Naive thymus-derived CD4-positive, alpha-beta T cell (primary cell): Measurements from ENCODE around the gene WNT11. TPM values are rescaled to one million over a fixed set of nuclear protein-coding genes. Genes with fewer than 3 reads are reported as not detected.

ENCODE experiments used
- ATAC-seq: fragments of 150-1000 bp; cut with Tn5 transposase; 2 replicates; pipeline ENCODE4 v1.10.0; 2021; ENCODE audit warnings: mild to moderate bottlenecking, moderate library complexity
- CTCF ChIA-PET: fragments of 350-600 bp; sonication (Branson Sonifier 250); formaldehyde crosslinking; loops from one replicate; lab custom pipeline; 2021; ENCODE audit warnings: antibody characterized with exemption; lab: Charles Lee
- POLR2A ChIA-PET: fragments of 350-600 bp; sonication (Branson Sonifier 250); formaldehyde crosslinking; loops from one replicate; lab custom pipeline; 2021; ENCODE audit warnings: antibody characterized with exemption, inconsistent platforms; lab: Charles Lee
- DNase-seq, 9 donors: peaks; one replicate each; pipeline versions ENCODE4 v3.0.0 to v3.0.0-alpha.2; 2020 to 2022; ENCODE audit warnings: mixed read lengths in 1 of 9
- H3K27ac ChIP-seq: one replicate; pipeline ENCODE4 v1.7.0; 2013; ENCODE audit warnings: mild to moderate bottlenecking, low read depth, low read length, moderate library complexity
- H3K27me3 ChIP-seq, 2 donors: one replicate each; pipeline ENCODE4 v1.7.0; 2013; ENCODE audit warnings: low read length in 2 of 2, mild to moderate bottlenecking in 2 of 2, moderate library complexity in 2 of 2; ENCODE audit not compliant: control insufficient read depth in 2 of 2, insufficient read depth in 2 of 2
- H3K36me3 ChIP-seq, 3 experiments: 1 replicate in 2 of 3; 2 replicates in 1 of 3; pipeline ENCODE4 v1.7.0; 2013; ENCODE audit warnings: low read length in 3 of 3, mild to moderate bottlenecking in 3 of 3, moderate library complexity in 1 of 3; ENCODE audit not compliant: insufficient read depth in 3 of 3, control insufficient read depth in 2 of 3
- H3K4me1 ChIP-seq, 2 donors: one replicate each; pipeline ENCODE4 v1.7.0; 2013; ENCODE audit warnings: low read length in 2 of 2, mild to moderate bottlenecking in 2 of 2, moderate library complexity in 1 of 2; ENCODE audit not compliant: control insufficient read depth in 2 of 2, insufficient read depth in 2 of 2
- H3K4me3 ChIP-seq: 2 replicates; pipeline ENCODE4 v1.7.0; 2013; ENCODE audit warnings: mild to moderate bottlenecking, low read length
- H3K9me3 ChIP-seq, 3 experiments: 1 replicate in 2 of 3; 2 replicates in 1 of 3; pipeline ENCODE4 v1.7.0; 2013; ENCODE audit warnings: low read length in 3 of 3; ENCODE audit not compliant: control insufficient read depth in 2 of 3
- H3K27ac Mint-ChIP-seq, 9 donors: one replicate each; pipeline ENCODE4 v1.8.0; 2020 to 2022; ENCODE audit warnings: mixed read lengths in 9 of 9, mild to moderate bottlenecking in 8 of 9, moderate library complexity in 5 of 9, inconsistent platforms in 2 of 9
- H3K27me3 Mint-ChIP-seq, 5 donors: one replicate each; pipeline ENCODE4 v1.8.0; 2021 to 2022; ENCODE audit warnings: mixed read lengths in 5 of 5, mild to moderate bottlenecking in 1 of 5
- H3K36me3 Mint-ChIP-seq, 5 donors: one replicate each; pipeline ENCODE4 v1.8.0; 2020 to 2022; ENCODE audit warnings: mixed read lengths in 5 of 5, mild to moderate bottlenecking in 3 of 5, inconsistent platforms in 1 of 5
- H3K4me1 Mint-ChIP-seq, 7 donors: one replicate each; pipeline ENCODE4 v1.8.0; 2020 to 2022; ENCODE audit warnings: mixed read lengths in 7 of 7, mild to moderate bottlenecking in 3 of 7, inconsistent platforms in 1 of 7
- H3K4me3 Mint-ChIP-seq, 10 donors: one replicate each; pipeline ENCODE4 v1.8.0; 2020 to 2022; ENCODE audit warnings: mild to moderate bottlenecking in 10 of 10, mixed read lengths in 10 of 10, moderate library complexity in 6 of 10, inconsistent platforms in 2 of 10
- H3K9me3 Mint-ChIP-seq, 11 donors: one replicate each; pipeline ENCODE4 v1.8.0; 2020 to 2022; ENCODE audit warnings: mixed read lengths in 11 of 11, mild to moderate bottlenecking in 4 of 11, inconsistent platforms in 1 of 11, moderate library complexity in 1 of 11
- intact Hi-C, 2 donors: fragments of 100-400 bp; cut with micrococcal nuclease; formaldehyde crosslinking; loops; one replicate each; pipeline ENCODE4 v1.15.1; 2023
- polyA plus RNA-seq, 2 donors: library from polyadenylated mRNA; unstranded; fragments of 300-500 nt; fragmentation: Illumina TruSeq; gene quantifications; one replicate each; pipeline ENCODE4 v1.2.3, GENCODE V29; 2021
- total RNA-seq, 6 experiments: library from RNA in 5 of 6; stranded (reverse) in 5 of 6; gene quantifications; 1 replicate in 5 of 6; 2 replicates in 1 of 6; pipeline ENCODE4 v1.2.3 and lab custom pipeline; 2021 to 2026

WNT11 gene
- total and polyA plus RNA-seq, 7 experiments from 2014 or later, result 0.16 to 0.45 (median 0.27) TPM; not detected in 4

DNA sequence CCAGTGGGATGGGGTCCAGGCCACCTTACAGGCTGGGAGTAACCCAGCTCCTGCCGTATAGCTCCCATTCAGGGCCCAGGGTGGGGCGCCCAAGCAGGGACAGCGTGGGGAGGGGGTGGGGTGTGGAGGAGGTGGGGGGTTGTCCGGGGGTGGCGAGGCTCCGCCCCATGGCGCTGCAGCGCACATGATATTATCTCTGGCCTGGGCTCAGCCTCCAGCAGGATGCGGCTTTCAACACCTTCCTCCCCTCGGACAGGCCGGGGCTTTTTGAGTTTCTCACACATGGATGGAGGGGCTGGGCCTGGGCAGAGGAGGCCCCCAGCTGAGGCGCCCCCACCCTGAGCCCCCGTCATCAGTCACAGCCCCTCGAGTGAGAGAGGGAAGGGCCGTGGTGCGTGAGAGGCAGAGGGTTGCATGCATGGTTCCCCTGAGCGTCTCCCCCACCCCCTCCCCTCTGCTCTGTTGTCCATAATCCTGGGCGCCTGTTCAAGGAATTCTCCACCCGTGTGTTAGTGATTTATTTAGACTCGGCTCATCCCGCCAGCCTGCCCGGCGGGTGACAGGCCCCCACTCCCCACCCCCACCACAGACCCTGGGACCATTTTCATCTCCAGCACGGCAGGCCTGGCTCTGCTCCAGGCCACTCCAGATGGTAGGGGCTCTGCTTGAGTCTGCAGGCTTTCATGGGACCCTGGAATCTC, 44.9 kb downstream of the WNT11 start:
- H3K27me3 ChIP-seq, result no peaks in the 10 kb centered on the region
- Mint-ChIP-seq H3K4me1 (no peaks in the 10 kb centered on the region), H3K9me3 (no peaks in the 10 kb centered on the region), H3K27ac (no peak overlapping the region), H3K4me3 (no peak overlapping the region), H3K36me3 (no peaks in the 10 kb centered on the region), H3K27me3 (no peaks in the 10 kb centered on the region)
- ChIA-PET POLR2A (no interaction called here), CTCF (no interaction called here)
- no peaks in the 10 kb centered on the region for H3K4me1 ChIP-seq
- DNase-seq (no peak), ATAC-seq (peak; percentile 55)
- no peaks in the 10 kb centered on the region for H3K36me3 ChIP-seq
- H3K27ac ChIP-seq, result no peak overlapping the region
- H3K4me3 ChIP-seq, result no peak overlapping the region
- intact Hi-C loops, result no loop called here
- H3K9me3 ChIP-seq, result no peaks in the 10 kb centered on the region

DNA sequence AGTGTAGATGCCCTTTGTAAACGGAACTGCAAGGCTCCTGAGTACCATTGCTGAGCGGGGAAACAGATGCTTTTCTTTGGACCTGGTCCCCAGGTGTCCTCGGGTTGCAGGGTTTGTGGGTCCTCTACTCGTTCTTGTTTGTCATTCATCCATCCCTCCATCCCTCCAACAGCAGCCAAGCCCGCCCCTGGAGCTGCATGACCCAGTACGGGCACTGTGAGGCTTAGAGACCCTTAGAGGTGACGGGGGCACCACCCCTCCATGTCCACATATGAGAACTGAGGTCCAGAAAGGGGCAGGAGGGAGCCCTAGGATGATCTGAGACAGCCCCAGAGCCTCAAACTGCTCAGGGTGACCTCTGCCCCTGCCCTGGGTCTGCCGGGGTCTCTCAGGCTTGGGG, 45.4 kb downstream of the WNT11 start:
- no peaks in the 10 kb centered on the region for H3K36me3 Mint-ChIP-seq
- Histone ChIP-seq H3K4me3 (no peak overlapping the region), H3K9me3 (no peaks in the 10 kb centered on the region), H3K27ac (no peak overlapping the region), H3K4me1 (no peaks in the 10 kb centered on the region), H3K36me3 (no peaks in the 10 kb centered on the region), H3K27me3 (no peaks in the 10 kb centered on the region)
- no peaks in the 10 kb centered on the region for H3K27me3 Mint-ChIP-seq
- intact Hi-C loops, result no loop called here
- H3K27ac Mint-ChIP-seq, result no peak overlapping the region
- ChIA-PET POLR2A (no interaction called here), CTCF (no interaction called here)
- no peaks in the 10 kb centered on the region for H3K4me1 Mint-ChIP-seq
- H3K9me3 Mint-ChIP-seq, result no peaks in the 10 kb centered on the region
- no peak for ATAC-seq
- no peak overlapping the region for H3K4me3 Mint-ChIP-seq
- DNase-seq, result no peak

DNA sequence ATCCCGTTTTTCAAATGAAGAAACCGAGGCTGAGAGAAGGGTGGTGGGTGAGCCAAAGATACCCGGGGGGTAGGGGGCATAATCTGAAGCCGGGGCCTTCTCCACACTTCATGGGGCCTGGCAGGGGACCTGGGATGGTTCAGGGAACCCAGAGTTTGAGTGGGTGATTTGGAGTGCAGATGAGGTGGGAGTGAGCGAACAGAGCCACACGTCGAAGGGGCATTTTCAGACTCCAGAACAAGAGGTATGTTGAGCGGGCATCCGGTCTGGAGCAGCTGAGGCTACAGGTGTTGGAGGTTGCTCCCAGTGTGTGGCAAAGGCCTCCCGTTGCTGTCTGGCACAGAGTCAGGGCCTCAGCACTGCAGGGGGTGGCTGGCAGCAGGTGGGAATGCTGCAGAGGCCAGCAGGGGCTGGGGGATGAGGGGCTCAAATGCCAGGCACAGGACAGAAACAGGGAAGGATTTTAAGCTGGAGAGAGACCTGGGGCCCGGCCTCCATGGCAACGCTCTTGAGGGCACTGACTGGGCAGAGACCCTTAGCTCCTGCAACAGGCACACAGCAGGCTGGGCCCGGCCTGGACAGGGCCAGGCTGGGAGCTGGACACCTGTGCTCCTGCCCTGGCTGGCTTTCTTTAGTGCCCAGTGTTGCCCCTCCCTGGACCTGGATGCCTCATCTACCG, 46.2 kb downstream of the WNT11 start:
- no peak overlapping the region for H3K4me3 Mint-ChIP-seq
- H3K27ac ChIP-seq, result no peak overlapping the region
- no peaks in the 10 kb centered on the region for H3K36me3 ChIP-seq
- no peak overlapping the region for H3K27ac Mint-ChIP-seq
- no peak overlapping the region for H3K4me3 ChIP-seq
- ChIA-PET CTCF (no interaction called here), POLR2A (no interaction called here)
- H3K4me1 Mint-ChIP-seq, result no peaks in the 10 kb centered on the region
- ATAC-seq (no peak), DNase-seq (no peak)
- no peaks in the 10 kb centered on the region for H3K9me3 Mint-ChIP-seq
- intact Hi-C loops, result no loop called here
- no peaks in the 10 kb centered on the region for H3K27me3 ChIP-seq
- peaks cover 0 to 3% (median 0%) of the 10 kb centered on the region in 5 donors for H3K27me3 Mint-ChIP-seq
- no peaks in the 10 kb centered on the region for H3K9me3 ChIP-seq
- H3K4me1 ChIP-seq, result no peaks in the 10 kb centered on the region
- H3K36me3 Mint-ChIP-seq, result no peaks in the 10 kb centered on the region

DNA sequence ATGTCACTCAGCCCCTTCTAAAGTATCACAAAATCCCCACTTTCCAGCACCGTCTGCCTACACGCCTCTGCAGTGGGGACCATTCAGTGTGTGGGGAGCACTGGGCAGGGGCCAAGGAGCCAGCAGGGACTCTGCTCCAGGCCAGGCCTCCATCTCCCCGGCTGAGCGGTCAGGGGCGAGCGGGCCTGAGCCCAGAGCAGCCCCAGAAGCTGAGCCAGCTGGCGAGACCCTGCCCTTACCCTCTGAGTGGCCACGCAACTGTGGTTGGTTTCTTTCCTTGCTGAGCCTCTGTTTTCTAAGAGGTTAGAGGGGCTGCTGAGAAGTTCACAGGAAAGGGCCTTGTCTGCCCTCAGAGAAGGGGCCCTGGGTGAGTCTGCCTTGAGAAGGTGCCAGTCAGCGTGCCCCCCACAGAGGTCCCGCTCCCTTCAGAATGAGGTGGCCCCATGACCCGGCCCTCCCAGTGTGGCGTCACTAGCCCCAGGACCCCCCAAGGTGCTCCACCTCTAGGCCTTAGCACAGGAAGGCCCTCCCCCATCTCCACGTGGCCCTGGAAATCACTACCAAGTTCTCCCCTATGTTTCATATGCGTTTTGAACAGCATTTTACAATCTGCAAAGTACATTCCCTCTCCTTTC, 46.9 kb downstream of the WNT11 start:
- H3K4me1 Mint-ChIP-seq, result no peaks in the 10 kb centered on the region
- H3K27me3 Mint-ChIP-seq, result peaks cover 0 to 4% (median 0%) of the 10 kb centered on the region in 5 donors
- no peaks in the 10 kb centered on the region for H3K4me1 ChIP-seq
- no peak overlapping the region for H3K27ac Mint-ChIP-seq
- no peaks in the 10 kb centered on the region for H3K27me3 ChIP-seq
- POLR2A ChIA-PET, result no interaction called here
- H3K36me3 ChIP-seq, result no peaks in the 10 kb centered on the region
- H3K4me3 Mint-ChIP-seq, result no peak overlapping the region
- intact Hi-C loops, result no loop called here
- CTCF ChIA-PET, result interaction anchor here (0.6 kb wide), 1 partner anchor 262 kb away, joined by 3 read pairs; no protein-coding TSS in a partner anchor
- H3K9me3 Mint-ChIP-seq, result no peaks in the 10 kb centered on the region
- DNase-seq (no peak), ATAC-seq (no peak)
- H3K4me3 ChIP-seq, result no peak overlapping the region
- H3K9me3 ChIP-seq, result no peaks in the 10 kb centered on the region
- H3K27ac ChIP-seq, result no peak overlapping the region
- no peaks in the 10 kb centered on the region for H3K36me3 Mint-ChIP-seq

DNA sequence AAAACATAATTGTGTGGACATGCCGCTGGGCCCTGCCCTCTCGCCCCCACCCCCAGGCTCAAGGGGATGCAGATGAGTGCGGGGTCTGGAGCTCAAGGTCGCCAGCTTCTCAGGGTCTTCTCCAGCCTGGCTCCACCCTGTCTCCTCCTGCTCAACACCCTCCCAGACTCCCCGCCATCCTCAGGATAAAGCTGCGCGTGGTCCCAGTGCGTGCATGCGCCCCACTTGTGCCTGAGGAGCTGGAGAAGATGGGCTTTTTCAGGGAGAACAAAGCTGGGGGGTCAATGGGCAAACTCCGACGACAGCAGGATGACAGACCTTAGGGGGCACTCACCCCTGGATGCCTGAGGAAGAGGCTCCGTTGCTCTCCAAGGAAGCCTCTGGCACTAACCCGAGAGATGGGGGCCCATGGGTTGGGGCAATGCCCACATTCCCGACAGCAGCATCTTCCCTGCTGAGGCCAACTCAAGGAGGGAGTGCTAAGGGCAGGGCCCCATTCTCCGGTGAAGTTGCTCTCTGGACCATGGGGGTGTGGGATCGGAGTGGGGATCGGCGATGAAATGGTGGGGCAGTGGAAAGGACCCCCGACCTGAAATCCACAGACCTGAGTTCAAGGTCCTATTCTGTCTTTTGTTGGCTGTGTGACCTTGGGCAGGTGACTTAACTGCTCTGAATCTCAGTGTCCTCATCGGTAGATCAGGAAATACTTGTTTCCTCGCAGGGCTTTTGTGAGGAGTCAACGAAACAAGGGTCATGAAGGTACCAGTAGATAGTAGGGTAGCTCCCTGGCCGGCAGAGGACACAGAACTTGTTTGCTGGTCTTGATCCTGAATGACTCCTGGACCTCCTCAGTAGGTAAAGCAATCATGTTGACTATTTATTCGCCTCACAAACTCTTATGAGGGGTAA, 47.7 kb downstream of the WNT11 start:
- Mint-ChIP-seq H3K4me3 (no peak overlapping the region), H3K27me3 (peaks cover 0 to 12% (median 0%) of the 10 kb centered on the region in 5 donors), H3K36me3 (no peaks in the 10 kb centered on the region), H3K9me3 (no peaks in the 10 kb centered on the region), H3K27ac (no peak overlapping the region), H3K4me1 (peaks cover 0 to under 1% (median 0%) of the 10 kb centered on the region in 7 donors)
- ChIA-PET POLR2A (no interaction called here), CTCF (interaction anchor here (0.6 to 1.0 kb wide), 2 partner anchors 261 kb away, joined by 3 read pairs; no protein-coding TSS in a partner anchor)
- ATAC-seq, result no peak
- intact Hi-C loops, result no loop called here
- Histone ChIP-seq H3K9me3 (no peaks in the 10 kb centered on the region), H3K4me1 (peaks cover 0 to 7% of the 10 kb centered on the region in 2 donors), H3K27ac (no peak overlapping the region), H3K4me3 (no peak overlapping the region), H3K36me3 (no peaks in the 10 kb centered on the region), H3K27me3 (no peaks in the 10 kb centered on the region)
- no peak for DNase-seq

DNA sequence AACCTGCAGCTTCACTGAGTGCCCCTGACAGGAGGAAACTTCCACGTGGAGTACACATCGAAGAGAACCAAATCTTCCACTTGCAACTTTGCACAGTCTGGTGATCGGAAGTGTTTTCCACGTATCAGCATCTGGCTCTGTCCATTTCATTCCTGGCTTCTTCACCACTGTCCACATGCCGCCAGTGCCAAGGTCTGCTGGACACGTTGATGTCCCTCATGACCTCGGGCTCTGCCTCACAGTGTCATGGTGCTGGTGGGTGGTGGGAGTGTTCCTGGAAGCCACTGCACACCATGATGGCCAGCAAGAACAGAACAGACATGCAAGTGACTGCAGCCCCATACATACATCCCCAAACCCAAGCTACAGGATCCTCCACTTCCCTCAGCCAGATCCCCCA, 48.4 kb downstream of the WNT11 start:
- Histone ChIP-seq H3K27me3 (no peaks in the 10 kb centered on the region), H3K27ac (no peak overlapping the region), H3K4me3 (no peak overlapping the region), H3K36me3 (no peaks in the 10 kb centered on the region), H3K4me1 (peaks cover 0 to 15% of the 10 kb centered on the region in 2 donors), H3K9me3 (no peaks in the 10 kb centered on the region)
- CTCF ChIA-PET, result interaction anchor here (0.7 to 1.0 kb wide), 4 partner anchors 18 to 261 kb away, joined by 3 read pairs; no protein-coding TSS in a partner anchor
- intact Hi-C loops, result no loop called here
- Mint-ChIP-seq H3K27ac (no peak overlapping the region), H3K36me3 (no peaks in the 10 kb centered on the region), H3K4me3 (no peak overlapping the region), H3K4me1 (peaks cover 6 to 8% (median 7%) of the 10 kb centered on the region in 7 donors), H3K27me3 (peaks cover under 1 to 15% (median 7%) of the 10 kb centered on the region in 5 donors), H3K9me3 (no peaks in the 10 kb centered on the region)
- ATAC-seq, result no peak
- POLR2A ChIA-PET, result no interaction called here
- DNase-seq, result no peak
